GM12872 (cell line): ENCODE results near the gene AFTPH.
A peak's percentile ranks its signal among the peaks of the same experiment; 100 is the strongest.

Source experiments
- CTCF ChIP-seq: IDR thresholded peaks from 3 replicates; pipeline ENCODE4 v1.5.1; 2011; ENCODE audit warnings: low read depth, mild to moderate bottlenecking, low read length, moderate library complexity; ENCODE audit not compliant: insufficient read depth

Gene AFTPH

GRCh38 chr2:64543008-64543697 lies 19.0 kb downstream of the AFTPH start:
- TF ChIP-seq CTCF: no peak

GRCh38 chr2:64548761-64549160 lies 24.6 kb downstream of the AFTPH start:
- TF ChIP-seq CTCF: no peak

GRCh38 chr2:64550042-64550441 lies 25.9 kb downstream of the AFTPH start:
- no peak for TF ChIP-seq CTCF

GRCh38 chr2:64551851-64552250 lies 27.7 kb downstream of the AFTPH start:
- no peak for TF ChIP-seq CTCF

- no peak for TF ChIP-seq CTCF
Measured at GRCh38 chr2:64554117-64554516, 30.0 kb downstream of the AFTPH start.

GRCh38 chr2:64558445-64559081 lies 34.4 kb downstream of the AFTPH start:
- TF ChIP-seq CTCF: no peak

- peak; percentile 20; the same call in 1 of the 3 replicates for TF ChIP-seq CTCF
Measured at GRCh38 chr2:64562148-64562784, 38.1 kb downstream of the AFTPH start.
